HG03432 (cell line): ENCODE results near the gene NAGLU.

Experiments used
- ATAC-seq: cut with Tn5 transposase; IDR thresholded peaks from one replicate; pipeline ENCODE4 v1.9.1; 2021; ENCODE audit warnings: mild to moderate bottlenecking, moderate library complexity; ENCODE audit not compliant: unreplicated experiment

The NAGLU gene

GRCh38 chr17:42563143-42563509, 27.1 kb downstream of the NAGLU start:
- ATAC-seq, result no peak

- no peak for ATAC-seq
Measured at GRCh38 chr17:42563543-42563942, 27.5 kb downstream of the NAGLU start.

GRCh38 chr17:42563950-42564349, 27.9 kb downstream of the NAGLU start:
- ATAC-seq, result no peak

- ATAC-seq, result no peak
Measured at GRCh38 chr17:42564815-42565522, 28.9 kb downstream of the NAGLU start.

DNA sequence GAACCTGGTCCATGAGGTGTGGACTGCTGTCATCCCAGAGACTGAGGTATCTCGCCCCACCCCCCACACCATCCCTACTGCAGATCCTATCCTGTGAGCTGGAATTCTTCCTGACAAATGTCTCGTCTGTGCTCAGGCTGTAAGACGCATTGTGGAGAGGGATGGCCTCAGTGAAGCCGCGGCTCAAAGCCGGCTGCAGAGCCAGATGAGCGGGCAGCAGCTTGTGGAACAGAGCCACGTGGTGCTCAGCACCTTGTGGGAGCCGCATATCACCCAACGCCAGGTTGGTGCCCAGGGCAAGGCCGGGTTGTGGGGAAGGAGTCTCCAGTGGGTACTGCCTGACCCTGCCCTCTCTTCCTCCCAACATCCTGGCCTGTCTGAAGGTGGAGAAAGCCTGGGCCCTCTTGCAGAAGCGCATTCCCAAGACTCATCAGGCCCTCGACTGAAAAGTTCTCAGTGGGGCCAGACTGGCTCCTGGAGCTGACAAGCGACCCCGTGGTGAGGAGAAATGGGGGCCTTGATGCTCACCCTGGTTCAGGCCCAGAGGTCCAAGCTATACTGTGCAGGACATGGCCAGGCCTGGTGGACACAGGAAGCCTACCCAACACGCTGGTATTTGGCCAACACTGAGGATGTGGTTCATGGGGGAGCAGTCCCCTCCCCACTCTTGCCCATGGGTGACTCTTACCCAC, 29.6 kb downstream of the NAGLU start:
- no peak for ATAC-seq

- peak; percentile 4 for ATAC-seq
Measured at GRCh38 chr17:42566215-42566882, 30.3 kb downstream of the NAGLU start.

DNA sequence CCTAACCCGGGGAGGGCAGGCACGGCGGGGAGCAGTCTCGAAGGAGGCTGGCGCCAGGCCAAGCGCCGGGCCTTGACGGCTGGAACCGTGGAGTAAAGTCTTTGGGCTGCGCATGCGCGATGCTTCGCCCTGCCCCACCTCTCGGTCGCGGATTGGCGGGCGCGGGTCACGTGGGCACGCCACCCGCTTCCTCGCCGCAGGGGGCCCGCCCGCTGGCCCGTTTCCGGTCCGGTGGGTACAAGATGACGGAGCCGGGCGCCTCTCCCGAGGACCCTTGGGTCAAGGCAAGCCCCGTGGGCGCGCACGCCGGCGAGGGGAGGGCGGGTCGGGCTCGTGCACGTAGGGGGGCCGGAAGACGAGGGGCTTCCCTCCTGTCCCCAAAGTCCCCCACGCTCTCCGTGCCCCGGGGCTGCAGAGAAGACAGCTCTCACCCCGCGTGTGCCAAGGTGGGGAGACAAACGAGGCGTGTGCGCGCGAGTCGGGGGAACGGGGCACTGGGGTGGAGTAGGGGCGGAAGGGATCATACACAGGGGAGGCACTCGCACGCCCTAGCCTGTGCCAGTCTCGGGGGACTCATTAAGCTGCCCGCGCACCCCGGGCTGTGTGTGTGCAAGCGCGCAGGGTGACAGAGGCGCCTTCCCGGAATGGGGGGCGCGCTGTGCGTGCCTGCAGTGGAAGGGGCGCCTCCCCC, 31.0 kb downstream of the NAGLU start, which contains the start of gene MLX:
Gene MLX, plus strand, starts transcription at position 218 of the 691 bp plus-strand sequence. Its CDS starts 25 bp downstream, at position 243.
- peak; percentile 61 for ATAC-seq

DNA sequence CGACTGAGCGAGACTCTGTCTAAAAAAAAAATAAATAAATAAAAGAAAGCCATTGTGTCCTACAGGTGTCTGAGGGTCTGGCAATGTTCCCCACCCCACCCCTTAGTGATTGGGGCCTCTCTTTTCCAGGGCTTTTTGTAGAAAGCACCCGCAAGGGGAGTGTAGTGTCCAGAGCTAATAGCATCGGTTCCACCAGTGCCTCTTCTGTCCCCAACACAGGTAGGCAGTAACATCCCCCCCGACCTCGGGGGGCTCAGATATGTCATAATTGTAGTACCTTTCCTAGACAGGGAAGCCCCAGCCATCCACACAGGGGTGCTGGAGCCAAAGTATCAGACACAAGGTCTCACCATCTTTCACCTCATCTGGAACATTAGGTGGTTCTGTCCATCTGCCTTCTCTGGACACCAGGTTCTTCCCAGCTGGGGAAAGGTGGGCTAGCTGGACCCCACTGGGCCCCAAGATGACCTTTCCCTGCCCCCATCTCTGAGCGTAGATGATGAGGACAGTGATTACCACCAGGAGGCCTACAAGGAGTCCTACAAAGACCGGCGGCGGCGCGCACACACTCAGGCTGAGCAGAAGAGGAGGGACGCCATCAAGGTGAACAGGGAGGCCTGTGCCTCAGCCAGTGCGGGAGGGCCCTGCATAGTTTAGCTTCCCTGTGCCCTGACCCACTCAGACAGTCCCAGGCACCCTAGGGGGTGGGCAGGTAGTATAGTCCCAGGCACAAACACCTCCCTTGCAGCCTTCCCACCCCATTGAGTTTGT, 32.5 kb downstream of the NAGLU start:
- no peak for ATAC-seq

DNA sequence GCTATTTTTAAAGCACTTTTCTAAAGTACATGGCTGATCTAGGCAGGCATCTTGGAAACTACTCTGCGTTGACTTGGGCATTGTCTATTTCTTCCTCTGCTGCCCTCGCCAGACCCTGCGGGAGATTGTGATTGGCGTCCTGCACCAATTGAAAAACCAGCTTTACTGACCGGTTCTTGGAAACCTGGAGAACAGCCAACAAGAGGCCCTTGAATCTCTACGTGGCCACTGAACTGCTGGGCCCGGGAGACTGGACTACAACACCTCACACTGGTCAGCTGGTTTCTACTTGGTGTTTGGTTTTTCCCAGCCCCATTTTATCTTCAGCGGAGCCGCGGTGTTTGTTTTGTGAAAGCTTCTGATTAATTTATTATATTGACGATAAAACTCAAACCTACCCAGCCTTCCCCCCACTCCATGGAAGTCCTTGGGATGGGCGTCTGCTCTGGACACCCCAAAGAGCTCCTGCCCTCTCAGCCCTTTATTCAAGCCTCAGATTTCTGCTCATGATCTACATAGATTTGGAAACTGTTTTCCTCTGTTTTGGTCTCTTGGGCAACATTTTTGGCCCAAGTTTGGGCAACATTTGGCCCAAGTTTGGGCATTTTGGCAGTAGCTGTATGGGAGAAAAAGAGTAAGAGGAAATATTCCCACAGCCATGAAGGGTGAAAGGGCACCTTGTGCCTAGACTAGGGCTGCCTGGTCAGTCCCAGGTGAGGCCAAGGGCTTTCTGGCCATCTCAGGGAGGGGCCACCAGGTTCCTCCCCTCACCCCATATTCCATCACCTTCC, 35.6 kb downstream of the NAGLU start:
- ATAC-seq, result no peak

GRCh38 chr17:42573095-42573494, 37.1 kb downstream of the NAGLU start:
- no peak for ATAC-seq

- ATAC-seq, result no peak
Measured at GRCh38 chr17:42574463-42574862, 38.4 kb downstream of the NAGLU start.

DNA sequence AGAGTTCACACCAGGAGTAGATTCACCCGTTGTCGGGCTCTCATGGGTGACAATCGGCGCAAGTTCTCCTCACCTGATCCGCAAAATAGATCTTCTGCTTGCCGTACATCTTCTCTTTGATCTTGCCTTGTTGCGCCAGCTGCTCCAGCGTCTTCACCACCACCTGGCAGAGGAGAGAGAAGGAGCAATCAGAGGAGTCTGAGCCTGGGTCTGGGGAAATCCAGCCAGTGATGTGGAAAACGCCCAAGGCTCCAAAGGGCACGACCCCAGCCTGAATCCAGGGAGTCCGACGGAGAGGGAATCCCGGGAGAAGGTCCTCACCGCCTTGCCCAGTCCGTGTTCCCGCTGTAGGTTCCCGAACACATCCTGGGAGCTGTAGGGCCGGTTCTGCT, 41.1 kb downstream of the NAGLU start:
- ATAC-seq, result no peak

- peak; percentile 71 for ATAC-seq
Measured at GRCh38 chr17:42577532-42578281, 41.7 kb downstream of the NAGLU start, which contains the start of gene PSMC3IP. TSS of gene PSMC3IP (minus strand) at chr17:42577729. CDS start at chr17:42577686, 43 bp downstream.

- peak; percentile 53 for ATAC-seq
Measured at GRCh38 chr17:42578282-42578869, 42.3 kb downstream of the NAGLU start.

DNA sequence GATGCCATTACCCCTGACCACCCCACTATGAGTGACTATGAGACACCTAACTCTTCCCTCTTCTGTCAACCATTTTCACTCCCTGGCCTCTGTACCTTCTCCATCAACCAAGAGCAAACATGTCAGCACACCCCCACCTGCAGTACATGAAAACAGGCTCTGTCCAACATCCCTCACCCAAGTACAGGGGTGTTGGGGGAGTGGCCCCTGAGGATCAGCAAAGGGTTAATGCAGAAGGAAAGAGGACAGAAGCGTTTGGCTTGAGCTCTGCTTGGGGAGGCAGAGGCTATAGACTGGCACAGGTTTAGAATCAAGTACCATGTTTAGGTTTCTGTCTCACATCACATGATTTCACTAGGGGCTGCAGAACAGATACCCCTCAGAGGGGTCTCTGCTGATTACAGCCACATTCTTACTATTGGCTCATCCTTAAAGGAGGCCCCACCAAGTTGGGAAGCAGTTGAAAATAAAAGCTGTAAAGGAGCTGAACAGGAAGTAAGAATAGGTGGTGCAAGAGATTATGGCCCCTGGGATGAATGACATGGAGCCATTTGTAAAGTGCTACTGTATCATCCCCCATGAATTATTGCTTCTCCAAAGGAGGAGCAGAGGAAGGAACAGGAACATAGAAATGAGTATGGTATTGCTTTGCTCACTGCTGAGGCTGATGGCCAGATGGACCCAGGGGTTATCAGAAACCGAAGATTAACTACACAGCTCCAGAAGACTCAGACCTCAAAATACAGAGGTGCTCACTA, 43.9 kb downstream of the NAGLU start:
- no peak for ATAC-seq

DNA sequence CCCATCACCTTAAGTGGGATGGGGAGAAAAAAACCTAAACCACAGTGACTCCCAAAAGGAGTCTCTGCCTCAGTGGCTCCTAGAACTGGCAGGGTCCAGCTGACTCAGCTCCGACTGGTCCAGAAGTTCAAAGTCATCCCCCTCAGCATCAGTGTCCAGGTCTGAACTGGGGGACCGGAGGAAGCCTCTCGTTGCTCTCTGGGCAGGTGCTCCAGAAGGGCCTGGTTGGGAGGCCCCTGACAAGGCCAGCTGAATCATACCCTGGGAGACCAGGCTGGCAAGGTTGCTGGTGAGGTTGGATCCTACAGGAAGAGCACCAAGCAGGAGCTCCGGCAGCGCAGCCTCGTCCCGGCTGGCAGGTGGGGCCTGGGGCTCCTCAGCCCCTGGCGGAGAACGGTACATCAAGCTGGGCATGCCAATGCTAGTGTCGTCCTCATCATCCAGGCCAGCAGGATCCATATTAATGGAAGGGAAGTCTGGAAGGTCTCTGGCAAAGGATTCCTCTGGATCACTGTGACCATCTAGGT, 45.8 kb downstream of the NAGLU start:
- no peak for ATAC-seq

GRCh38 chr17:42584880-42585279, 48.8 kb downstream of the NAGLU start:
- no peak for ATAC-seq

DNA sequence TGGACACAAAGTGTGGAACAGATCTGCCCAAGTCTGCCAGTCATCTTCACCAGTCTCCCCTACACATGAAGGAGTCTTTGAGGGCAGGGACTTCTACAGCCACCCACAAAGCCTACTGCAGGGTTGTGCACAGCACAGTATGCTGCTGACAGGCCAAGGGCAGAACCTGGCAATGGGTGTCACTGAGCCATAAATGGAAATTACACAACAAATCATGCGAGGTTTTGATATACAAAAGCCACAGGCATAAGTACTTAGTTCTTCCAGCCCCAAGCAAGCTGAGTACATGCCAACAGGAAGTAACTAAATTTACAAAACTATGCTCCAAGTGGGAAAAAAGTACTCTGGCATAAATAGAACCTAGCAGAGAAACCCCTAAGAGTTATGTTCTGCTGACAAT, 49.3 kb downstream of the NAGLU start:
- no peak for ATAC-seq
